Skeletal muscle tissue (tissue), 5 donors: ENCODE measurements around the gene GSTO1. TPM values are rescaled to one million over a fixed set of nuclear protein-coding genes. Genes with fewer than 3 reads are reported as not detected.

Source experiments
- H3K27ac ChIP-seq: one replicate; pipeline ENCODE4 v1.7.0; 2013; ENCODE audit warnings: mild to moderate bottlenecking, low read depth, low read length, inconsistent platforms
- H3K27me3 ChIP-seq, 3 donors: one replicate each; pipeline ENCODE4 v1.7.0; 2013; ENCODE audit warnings: low read length in 3 of 3; ENCODE audit not compliant: control insufficient read depth in 3 of 3, insufficient read depth in 3 of 3
- H3K36me3 ChIP-seq, 3 donors: one replicate each; pipeline ENCODE4 v1.7.0; 2013; ENCODE audit warnings: low read length in 3 of 3; ENCODE audit not compliant: control insufficient read depth in 3 of 3, insufficient read depth in 3 of 3
- H3K4me1 ChIP-seq, 3 donors: one replicate each; pipeline ENCODE4 v1.7.0; 2013; ENCODE audit warnings: low read length in 3 of 3, mild to moderate bottlenecking in 3 of 3; ENCODE audit not compliant: control insufficient read depth in 3 of 3, insufficient read depth in 3 of 3
- H3K4me3 ChIP-seq, 3 donors: one replicate each; pipeline ENCODE4 v1.7.0; 2013; ENCODE audit warnings: low read length in 3 of 3
- H3K9ac ChIP-seq, 3 donors: one replicate each; pipeline ENCODE4 v1.7.0; 2013; ENCODE audit warnings: low read length in 3 of 3, mild to moderate bottlenecking in 3 of 3, moderate library complexity in 2 of 3, low read depth in 1 of 3
- H3K9me3 ChIP-seq, 3 donors: one replicate each; pipeline ENCODE4 v1.7.0; 2013; ENCODE audit warnings: low read length in 3 of 3; ENCODE audit not compliant: control insufficient read depth in 3 of 3
- small RNA-seq: library from RNA; depleted of rRNA; stranded (forward); fragments of <200 nt; gene quantifications from one replicate; pipeline ENCODE3, GENCODE V24; 2014
- total RNA-seq: library from RNA; depleted of rRNA; stranded (reverse); fragments of >200 nt; gene quantifications from one replicate; pipeline ENCODE4 v1.2.3, GENCODE V29; 2014
- donor health status: Osteomylitis.

GSTO1 gene
- total RNA-seq, 1 donor from 2014 or later, result 53.2 TPM

- Histone ChIP-seq H3K36me3 (peaks cover 23 to 27% (median 26%) of the 10 kb centered on the region in 3 donors), H3K4me3 (peak overlapping the region in 2 of 3 donors; percentile 41 to 57), H3K27ac (peak overlapping the region; percentile 87), H3K9ac (peak overlapping the region in 2 of 3 donors; percentile 47 to 64), H3K27me3 (no peaks in the 10 kb centered on the region), H3K9me3 (no peaks in the 10 kb centered on the region), H3K4me1 (peaks cover 22 to 47% (median 44%) of the 10 kb centered on the region in 3 donors)
Measured at GRCh38 chr10:104309980-104310978, 55.6 kb downstream of the GSTO1 start.

GRCh38 chr10:104311184-104311720 is 56.6 kb downstream of the GSTO1 start:
- Histone ChIP-seq H3K9me3 (no peaks in the 10 kb centered on the region), H3K36me3 (peaks cover 27 to 32% (median 31%) of the 10 kb centered on the region in 3 donors), H3K9ac (no peak overlapping the region), H3K4me1 (peaks cover 14 to 37% (median 34%) of the 10 kb centered on the region in 3 donors), H3K27ac (peak overlapping the region; percentile 87), H3K4me3 (no peak overlapping the region), H3K27me3 (no peaks in the 10 kb centered on the region)

- peaks cover 27 to 32% (median 31%) of the 10 kb centered on the region in 3 donors for H3K36me3 ChIP-seq
Measured at GRCh38 chr10:104314591-104315485, 60.1 kb downstream of the GSTO1 start.

GRCh38 chr10:104315486-104315921 is 60.8 kb downstream of the GSTO1 start:
- Histone ChIP-seq H3K4me1 (peaks cover 28 to 42% (median 37%) of the 10 kb centered on the region in 3 donors), H3K36me3 (peaks cover 27 to 32% (median 31%) of the 10 kb centered on the region in 3 donors), H3K4me3 (no peak overlapping the region)

More at GRCh38 chr10:104314591-104315485, 60.1 kb downstream of the GSTO1 start:
- Histone ChIP-seq H3K27ac (no peak overlapping the region), H3K9ac (no peak overlapping the region), H3K27me3 (no peaks in the 10 kb centered on the region), H3K9me3 (no peaks in the 10 kb centered on the region), H3K4me1 (peaks cover 35 to 44% (median 43%) of the 10 kb centered on the region in 3 donors), H3K4me3 (no peak overlapping the region)

GRCh38 chr10:104316321-104317099 is 61.8 kb downstream of the GSTO1 start:
- peaks cover 27 to 32% (median 31%) of the 10 kb centered on the region in 3 donors for H3K36me3 ChIP-seq
- peaks cover 36 to 44% (median 38%) of the 10 kb centered on the region in 3 donors for H3K4me1 ChIP-seq

More at GRCh38 chr10:104315486-104315921, 60.8 kb downstream of the GSTO1 start:
- Histone ChIP-seq H3K9ac (no peak overlapping the region), H3K27ac (no peak overlapping the region), H3K27me3 (no peaks in the 10 kb centered on the region), H3K9me3 (no peaks in the 10 kb centered on the region)

More at GRCh38 chr10:104316321-104317099, 61.8 kb downstream of the GSTO1 start:
- H3K9me3 ChIP-seq, result no peaks in the 10 kb centered on the region
- no peak overlapping the region for H3K4me3 ChIP-seq
- H3K27me3 ChIP-seq, result no peaks in the 10 kb centered on the region
- no peak overlapping the region for H3K27ac ChIP-seq
- no peak overlapping the region for H3K9ac ChIP-seq

Small RNAs within 50 kb of the gene (small RNA-seq; reads per million reads assigned to genes)
- not detected for gene MIR4482
- gene MIR609, result not detected

Other genes with a start within 250 kb of the GSTO1 start
- gene COL17A1, start 169.0 kb upstream of the GSTO1 start, total RNA-seq, result under 0.01 TPM
- 2.1 TPM for gene SFR1, start 132.7 kb upstream of the GSTO1 start, total RNA-seq
- gene CFAP43, start 22.5 kb upstream of the GSTO1 start, total RNA-seq, result 2.1 TPM
- gene GSTO2, start 14.3 kb downstream of the GSTO1 start, total RNA-seq, result not detected
- 4.2 TPM for gene ITPRIP, start 83.6 kb downstream of the GSTO1 start, total RNA-seq
- under 0.01 TPM for gene CFAP58, start 98.9 kb downstream of the GSTO1 start, total RNA-seq